Osteocyte (in vitro differentiated cells): ENCODE results near the gene RAB44. TPM values are rescaled to one million over a fixed set of nuclear protein-coding genes. Genes with fewer than 3 reads are reported as not detected.
"Not testable (repeated sequence)": the region's sequence is repeated elsewhere in the genome, so short reads cannot be mapped to it uniquely, and the experiment has no call there.

Source experiments
- DNase-seq: peaks from one replicate; pipeline ENCODE4 v3.0.0; 2021; ENCODE audit warnings: mixed read lengths; ENCODE audit not compliant: unreplicated experiment; ENCODE audit errors: extremely low spot score
- H3K27ac Mint-ChIP-seq: one replicate; pipeline ENCODE4 v1.8.0; 2021; ENCODE audit warnings: mild to moderate bottlenecking, mixed read lengths; ENCODE audit not compliant: unreplicated experiment
- H3K27me3 Mint-ChIP-seq: one replicate; pipeline ENCODE4 v1.8.0; 2021; ENCODE audit warnings: mixed read lengths; ENCODE audit not compliant: unreplicated experiment
- H3K36me3 Mint-ChIP-seq: one replicate; pipeline ENCODE4 v1.8.0; 2021; ENCODE audit warnings: mixed read lengths; ENCODE audit not compliant: unreplicated experiment
- H3K4me1 Mint-ChIP-seq: one replicate; pipeline ENCODE4 v1.8.0; 2021; ENCODE audit warnings: mixed read lengths; ENCODE audit not compliant: unreplicated experiment
- H3K4me3 Mint-ChIP-seq: one replicate; pipeline ENCODE4 v1.8.0; 2021; ENCODE audit warnings: mild to moderate bottlenecking, moderate library complexity, mixed read lengths; ENCODE audit not compliant: unreplicated experiment
- H3K9me3 Mint-ChIP-seq: one replicate; pipeline ENCODE4 v1.8.0; 2021; ENCODE audit warnings: mixed read lengths; ENCODE audit not compliant: unreplicated experiment
- total RNA-seq: library from RNA; stranded (reverse); gene quantifications from 2 replicates; pipeline ENCODE4 v1.2.1, GENCODE V29; 2021
- TF ChIP-seq, protein P1 (sequence below): fragments of 200-600 bp; sonication (generic); IDR thresholded peaks from 2 replicates; pipeline ENCODE4 v1.5.0; 2021; ENCODE audit warnings: antibody characterized with exemption, mild to moderate bottlenecking, moderate library complexity

RAB44 gene
- total RNA-seq, 1 donor from 2014 or later: not detected

DNA sequence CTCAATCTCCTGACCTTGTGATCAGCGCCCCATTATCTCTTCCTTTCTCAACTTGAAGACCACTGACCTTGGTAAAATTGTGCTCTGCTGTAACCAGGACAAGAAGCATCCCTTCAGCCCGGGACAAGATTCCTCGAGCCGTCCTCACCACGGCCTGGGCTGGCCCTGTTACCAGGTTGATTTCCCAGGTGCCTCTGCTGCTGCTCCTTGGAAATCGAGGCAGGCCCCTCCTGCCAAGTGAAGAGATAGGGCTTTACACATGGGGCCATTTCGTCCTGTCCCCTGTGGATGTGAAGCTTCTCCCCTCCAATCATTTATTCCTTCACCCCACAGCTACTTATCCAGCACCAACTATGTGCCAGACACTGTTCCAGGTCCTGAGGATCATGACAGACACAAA is 21.5 kb downstream of the RAB44 start:
- TF ChIP-seq, protein P1, sequence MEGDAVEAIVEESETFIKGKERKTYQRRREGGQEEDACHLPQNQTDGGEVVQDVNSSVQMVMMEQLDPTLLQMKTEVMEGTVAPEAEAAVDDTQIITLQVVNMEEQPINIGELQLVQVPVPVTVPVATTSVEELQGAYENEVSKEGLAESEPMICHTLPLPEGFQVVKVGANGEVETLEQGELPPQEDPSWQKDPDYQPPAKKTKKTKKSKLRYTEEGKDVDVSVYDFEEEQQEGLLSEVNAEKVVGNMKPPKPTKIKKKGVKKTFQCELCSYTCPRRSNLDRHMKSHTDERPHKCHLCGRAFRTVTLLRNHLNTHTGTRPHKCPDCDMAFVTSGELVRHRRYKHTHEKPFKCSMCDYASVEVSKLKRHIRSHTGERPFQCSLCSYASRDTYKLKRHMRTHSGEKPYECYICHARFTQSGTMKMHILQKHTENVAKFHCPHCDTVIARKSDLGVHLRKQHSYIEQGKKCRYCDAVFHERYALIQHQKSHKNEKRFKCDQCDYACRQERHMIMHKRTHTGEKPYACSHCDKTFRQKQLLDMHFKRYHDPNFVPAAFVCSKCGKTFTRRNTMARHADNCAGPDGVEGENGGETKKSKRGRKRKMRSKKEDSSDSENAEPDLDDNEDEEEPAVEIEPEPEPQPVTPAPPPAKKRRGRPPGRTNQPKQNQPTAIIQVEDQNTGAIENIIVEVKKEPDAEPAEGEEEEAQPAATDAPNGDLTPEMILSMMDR: no peak
- no peak for DNase-seq
- Mint-ChIP-seq H3K4me3 (no peak overlapping the region), H3K36me3 (no peaks in the 10 kb centered on the region), H3K27ac (no peak overlapping the region), H3K4me1 (no peaks in the 10 kb centered on the region), H3K27me3 (no peaks in the 10 kb centered on the region), H3K9me3 (no peaks in the 10 kb centered on the region)

DNA sequence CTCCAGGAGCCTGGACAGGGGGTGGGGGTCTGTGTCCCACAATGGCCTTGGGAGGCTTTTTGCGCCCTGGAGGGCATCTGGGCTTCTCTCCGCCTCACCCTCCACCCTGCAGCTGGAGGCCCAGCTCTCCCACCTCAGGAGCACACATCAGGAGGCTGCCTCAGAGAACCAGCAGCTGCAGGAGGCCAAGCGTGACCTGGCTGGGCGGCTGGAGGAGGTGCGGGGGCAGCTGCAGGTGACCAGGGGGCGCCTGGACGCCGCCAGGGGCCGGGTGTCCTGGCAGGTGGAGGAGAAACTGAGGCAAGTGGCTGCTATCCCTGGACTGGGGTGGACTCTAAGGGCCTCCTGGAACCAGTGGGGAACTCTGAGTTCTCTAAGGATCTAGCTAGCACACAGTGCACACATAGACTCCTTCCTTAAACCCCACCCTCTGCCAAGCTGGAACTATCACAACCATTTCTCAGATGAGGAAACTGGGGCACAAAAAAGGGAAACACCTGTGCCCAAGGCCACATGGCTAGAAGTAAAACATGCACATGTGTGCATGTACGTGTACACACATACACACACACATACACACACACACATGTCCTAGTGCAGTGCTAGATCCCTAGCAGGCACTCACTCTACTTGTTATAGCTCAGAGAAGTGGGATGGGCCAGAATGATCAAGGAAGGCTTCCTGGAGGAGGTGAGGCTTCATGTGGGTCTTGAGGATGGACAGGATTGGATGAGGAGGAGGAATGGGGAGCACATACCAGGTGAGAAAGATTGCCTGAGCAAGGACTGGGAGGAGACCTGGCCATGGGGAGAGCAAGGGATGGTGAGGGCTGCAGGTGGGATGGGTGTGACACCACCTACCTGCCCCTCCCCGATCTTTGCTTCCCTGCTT is 22.9 kb downstream of the RAB44 start:
- H3K27me3 Mint-ChIP-seq: no peaks in the 10 kb centered on the region
- H3K36me3 Mint-ChIP-seq: no peaks in the 10 kb centered on the region
- H3K4me1 Mint-ChIP-seq: no peaks in the 10 kb centered on the region
- no peak overlapping the region for H3K4me3 Mint-ChIP-seq
- no peaks in the 10 kb centered on the region for H3K9me3 Mint-ChIP-seq
- TF ChIP-seq, protein P1: no peak
- H3K27ac Mint-ChIP-seq: no peak overlapping the region
- no peak for DNase-seq

DNA sequence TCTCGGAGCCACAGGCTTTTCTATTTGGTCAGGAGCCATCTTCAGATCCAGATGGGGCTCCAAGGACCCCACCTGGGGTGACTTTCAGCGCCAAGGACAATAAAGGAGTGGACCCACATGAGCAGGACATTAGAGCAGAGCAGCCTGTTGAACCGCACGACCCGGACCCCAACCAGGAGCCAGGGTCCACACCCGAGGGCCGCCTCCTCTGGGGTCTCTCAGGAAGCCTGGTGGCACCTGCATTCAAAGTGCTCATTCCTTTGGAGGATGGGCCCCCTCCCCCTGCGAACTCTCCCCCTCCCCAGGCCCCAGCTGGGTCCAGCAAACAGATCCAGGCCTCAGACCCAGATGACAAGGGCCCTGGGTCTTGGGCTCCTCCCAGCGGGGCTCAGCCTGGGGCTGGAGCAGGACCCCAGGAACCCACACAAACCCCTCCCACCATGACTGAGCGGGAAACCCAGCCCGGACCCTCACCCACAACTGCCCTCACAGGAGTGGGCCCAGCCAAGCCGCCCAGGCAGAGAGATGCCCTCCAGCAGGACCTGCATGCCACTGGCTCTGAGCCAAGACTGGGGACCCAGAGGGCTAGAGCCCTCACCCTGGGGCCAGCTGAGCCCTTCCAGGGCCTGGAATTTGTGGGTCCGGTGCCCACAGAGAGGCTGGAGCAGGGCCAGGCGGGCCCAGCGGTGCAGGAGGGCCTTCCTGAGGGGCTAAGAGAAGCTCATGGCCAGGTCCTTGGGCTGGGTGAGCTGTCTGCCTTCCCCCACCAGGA is 23.9 kb downstream of the RAB44 start:
- Mint-ChIP-seq H3K4me1 (no peaks in the 10 kb centered on the region), H3K36me3 (no peaks in the 10 kb centered on the region), H3K4me3 (no peak overlapping the region), H3K27me3 (no peaks in the 10 kb centered on the region), H3K27ac (no peak overlapping the region), H3K9me3 (no peaks in the 10 kb centered on the region)
- DNase-seq: no peak
- TF ChIP-seq, protein P1: no peak

DNA sequence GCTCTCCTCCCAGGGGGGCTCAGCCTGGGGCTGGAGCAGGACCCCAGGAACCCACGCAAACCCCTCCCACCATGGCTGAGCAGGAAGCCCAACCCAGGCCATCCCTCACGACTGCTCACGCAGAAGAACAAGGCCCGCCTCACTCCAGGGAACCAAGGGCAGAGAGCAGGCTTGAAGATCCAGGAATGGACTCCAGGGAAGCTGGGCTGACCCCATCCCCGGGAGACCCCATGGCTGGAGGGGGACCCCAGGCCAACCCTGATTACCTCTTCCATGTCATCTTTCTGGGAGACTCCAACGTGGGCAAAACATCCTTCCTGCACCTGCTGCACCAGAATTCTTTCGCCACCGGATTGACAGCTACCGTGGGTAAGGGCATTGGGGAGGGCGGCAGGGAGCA is 24.7 kb downstream of the RAB44 start:
- H3K27ac Mint-ChIP-seq: no peak overlapping the region
- no peak for DNase-seq
- TF ChIP-seq, protein P1: no peak
- no peak overlapping the region for H3K4me3 Mint-ChIP-seq
- H3K27me3 Mint-ChIP-seq: no peaks in the 10 kb centered on the region
- H3K9me3 Mint-ChIP-seq: no peaks in the 10 kb centered on the region
- no peaks in the 10 kb centered on the region for H3K36me3 Mint-ChIP-seq
- peaks cover 2% of the 10 kb centered on the region for H3K4me1 Mint-ChIP-seq

DNA sequence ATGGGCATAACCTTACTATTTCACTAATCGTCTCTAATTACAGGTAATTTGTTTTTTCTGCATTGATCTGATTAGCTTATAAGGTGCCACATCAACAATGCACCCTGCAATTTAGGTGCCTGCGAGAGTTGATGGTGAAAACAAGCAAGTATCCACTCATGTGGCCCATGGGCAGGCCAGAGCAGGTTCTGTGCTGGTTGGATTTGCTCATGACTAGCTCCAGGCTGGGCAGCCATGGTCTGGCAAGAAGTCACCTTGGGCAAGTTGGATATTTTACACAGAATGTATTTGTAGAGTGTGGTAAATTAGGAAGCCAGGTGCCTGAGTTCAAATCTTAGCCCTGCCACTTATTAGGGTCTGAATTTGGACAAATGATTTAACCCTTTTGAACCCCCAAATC is 25.3 kb downstream of the RAB44 start:
- Mint-ChIP-seq H3K27me3 (no peaks in the 10 kb centered on the region), H3K27ac (no peak overlapping the region), H3K4me1 (peaks cover 2% of the 10 kb centered on the region), H3K36me3 (no peaks in the 10 kb centered on the region), H3K9me3 (no peaks in the 10 kb centered on the region), H3K4me3 (no peak overlapping the region)
- TF ChIP-seq, protein P1: no peak
- no peak for DNase-seq

DNA sequence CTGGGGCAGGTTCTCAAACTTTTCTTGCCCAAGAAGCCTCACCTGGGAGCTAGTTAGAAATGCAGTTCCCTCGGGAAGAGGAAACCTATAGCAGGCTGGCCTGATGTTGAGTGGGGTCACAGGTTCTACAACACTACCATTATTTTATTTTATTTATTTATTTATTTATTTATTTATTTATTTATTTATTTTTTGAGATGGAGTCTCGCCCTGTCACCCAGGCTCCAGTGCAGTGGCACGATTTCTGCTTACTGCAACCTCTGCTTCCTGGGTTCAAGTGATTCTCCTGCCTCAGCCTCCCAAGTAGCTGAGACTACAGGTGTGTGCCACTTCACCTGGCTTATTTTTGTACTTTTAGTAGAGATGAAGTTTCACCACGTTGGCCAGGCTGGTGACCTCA is 26.4 kb downstream of the RAB44 start:
- not testable (repeated sequence) for DNase-seq, H3K27ac Mint-ChIP-seq, H3K4me1 Mint-ChIP-seq, H3K36me3 Mint-ChIP-seq, H3K4me3 Mint-ChIP-seq, H3K9me3 Mint-ChIP-seq, H3K27me3 Mint-ChIP-seq
